Adrenal gland (tissue), 12 donors: ENCODE measurements around the gene TBC1D22A. TPM values are rescaled to one million over a fixed set of nuclear protein-coding genes. Genes with fewer than 3 reads are reported as not detected.

ENCODE experiments used
- DNase-seq, 7 donors: peaks; one replicate each; pipeline ENCODE4 v3.0.0-alpha.2; 2019 to 2020
- H3K27ac ChIP-seq, 5 donors: fragments of 200-600 bp; sonication (generic) in 4 of 5; 1 replicate in 3 of 5; 2 replicates in 2 of 5; pipeline versions ENCODE4 v1.5.1 to v1.8.0; 2016 to 2020; ENCODE audit warnings: mild to moderate bottlenecking in 1 of 5
- H3K27me3 ChIP-seq: fragments of 200-600 bp; 2 replicates; pipeline ENCODE4 v1.8.0; 2021
- H3K36me3 ChIP-seq, 2 donors: fragments of 200-600 bp; replicated peaks in 1 of 2; 1 replicate in 1 of 2; 2 replicates in 1 of 2; pipeline versions ENCODE4 v1.5.1 to v1.8.0; 2018 to 2022
- H3K4me1 ChIP-seq, 2 donors: fragments of 200-600 bp; replicated peaks in 1 of 2; 1 replicate in 1 of 2; 2 replicates in 1 of 2; pipeline versions ENCODE4 v1.5.1 to v1.8.0; 2018 to 2021
- H3K4me3 ChIP-seq, 4 donors: fragments of 200-600 bp; sonication (generic) in 3 of 4; one replicate each; pipeline ENCODE4 v1.5.1; 2016 to 2018
- H3K9me3 ChIP-seq, 3 donors: fragments of 200-600 bp; sonication (generic) in 1 of 3; replicated peaks in 1 of 3; 1 replicate in 2 of 3; 2 replicates in 1 of 3; pipeline versions ENCODE4 v1.5.1 to v1.8.0; 2016 to 2021
- CTCF ChIP-seq, 6 experiments: fragments of 450-650 bp in 4 of 6; fragments of 200-600 bp in 2 of 6; sonication (generic) in 1 of 6; IDR thresholded peaks; 1 replicate in 5 of 6; 2 replicates in 1 of 6; pipeline versions ENCODE4 v1.5.1 to v1.8.0; 2016 to 2021; ENCODE audit warnings: antibody characterized with exemption in 6 of 6, mild to moderate bottlenecking in 2 of 6, moderate library complexity in 1 of 6
- POLR2A ChIP-seq, 2 donors: fragments of 450-650 bp; IDR thresholded peaks; one replicate each; pipeline ENCODE4 v1.6.1; 2017; ENCODE audit warnings: antibody characterized with exemption in 2 of 2, mild to moderate bottlenecking in 2 of 2, moderate library complexity in 1 of 2
- WGBS, 4 donors: extraction: QIAGEN DNeasy Blood & Tissue Kit in 2 of 4; methylation state at CpG; one replicate each; pipeline versions ENCODE4 v1.1.5 to v1.1.7; 2013 to 2017; 5-methylcytosine and 5-hydroxymethylcytosine counted together
- intact Hi-C, 2 donors: fragments of 100-400 bp; cut with DNase I; formaldehyde crosslinking; loops; one replicate each; pipeline versions ENCODE4 v1.14.1 to v1.15.0; 2022 to 2023
- polyA plus RNA-seq, 3 donors: library from polyadenylated mRNA; stranded (reverse); fragments of 200-250 nt in 2 of 3; fragments of 350-450 nt in 1 of 3; fragmentation: Illumina TruSeq in 1 of 3; extraction: RNeasy Lipid Tissue Mini Kit (QIAGEN cat#74804) in 1 of 3; gene quantifications; one replicate each; pipeline ENCODE4 v1.2.3, GENCODE V29; 2013 to 2014
- total RNA-seq, 9 donors: library from RNA; depleted of rRNA in 4 of 9; stranded (reverse); fragments of >200 nt in 4 of 9; fragments of 120-200 nt in 1 of 9; fragmentation: NEBNext Ultra II Directional in 1 of 9; extraction: Animal tissue kit (Norgen Biotek cat#: 25700) in 1 of 9; gene quantifications; one replicate each; pipeline versions ENCODE4 v1.1.0 to v1.2.4, GENCODE V29; 2013 to 2023
- donor health status: healthy with polysubstance abuse.
- donor health status: Bipolar disorder and iron deficiency.
- donor health status: DM: yes; HTN: yes; CAD: no.
- donor health status: DM: no; HTN: no; CAD: no.
- donor health status: DM: no; HTN: no; CAD: no.
- donor health status: DM: yes; HTN: yes; CAD: no.

The TBC1D22A gene
- total and polyA plus RNA-seq, 12 donors = 11.5 to 44.2 (median 28.1) TPM

GRCh38 chr22:46929710-46930204, 167.3 kb downstream of the TBC1D22A start:
- intact Hi-C loops = no loop called here
- no peaks in the 10 kb centered on the region for H3K4me1 ChIP-seq
- no peaks in the 10 kb centered on the region for H3K9me3 ChIP-seq
- H3K36me3 ChIP-seq = no peaks in the 10 kb centered on the region
- no peak overlapping the region for H3K4me3 ChIP-seq
- H3K27ac ChIP-seq = no peak overlapping the region
- DNase-seq = peak in 1 of 7 donors; percentile 38
- H3K27me3 ChIP-seq = no peaks in the 10 kb centered on the region
- TF ChIP-seq CTCF (IDR thresholded peaks at IDR 0.05) = no peak
- no peak for TF ChIP-seq POLR2A (IDR thresholded peaks at IDR 0.05)
- WGBS, 4 donors = 81 to 91% (median 89%) methylated on average over 9 of the region's 9 CpGs

GRCh38 chr22:46931414-46931813, 169.0 kb downstream of the TBC1D22A start:
- Histone ChIP-seq H3K4me1 (no peaks in the 10 kb centered on the region), H3K4me3 (no peak overlapping the region), H3K9me3 (no peaks in the 10 kb centered on the region), H3K27ac (no peak overlapping the region), H3K36me3 (no peaks in the 10 kb centered on the region), H3K27me3 (no peaks in the 10 kb centered on the region)
- WGBS, 4 donors = 93 to 96% (median 94%) methylated on average over 5 of the region's 5 CpGs
- peak in 1 of 7 donors; percentile 30 for DNase-seq
- intact Hi-C loops = no loop called here
- TF ChIP-seq CTCF (IDR thresholded peaks at IDR 0.05) (no peak), POLR2A (IDR thresholded peaks at IDR 0.05) (no peak)

- Histone ChIP-seq H3K4me1 (no peaks in the 10 kb centered on the region), H3K36me3 (no peaks in the 10 kb centered on the region), H3K4me3 (no peak overlapping the region), H3K9me3 (no peaks in the 10 kb centered on the region), H3K27ac (no peak overlapping the region), H3K27me3 (no peaks in the 10 kb centered on the region)
- no peak for TF ChIP-seq CTCF (IDR thresholded peaks at IDR 0.05)
- TF ChIP-seq POLR2A (IDR thresholded peaks at IDR 0.05) = no peak
- 96 to 99% (median 97%) methylated on average over 10 of the region's 10 CpGs for WGBS, 4 donors
- DNase-seq = peak in 1 of 7 donors; percentile 39
- intact Hi-C loops = no loop called here
Observed at GRCh38 chr22:46931881-46932280, 169.4 kb downstream of the TBC1D22A start.

- H3K9me3 ChIP-seq = no peaks in the 10 kb centered on the region
- no peaks in the 10 kb centered on the region for H3K36me3 ChIP-seq
- H3K27ac ChIP-seq = no peak overlapping the region
- TF ChIP-seq POLR2A (IDR thresholded peaks at IDR 0.05) (no peak), CTCF (IDR thresholded peaks at IDR 0.05) (no peak)
- DNase-seq = peak in 1 of 7 donors; percentile 67
- no peaks in the 10 kb centered on the region for H3K27me3 ChIP-seq
- 83 to 94% (median 85%) methylated on average over 11 of the region's 11 CpGs for WGBS, 4 donors
- intact Hi-C loops = no loop called here
- no peak overlapping the region for H3K4me3 ChIP-seq
- no peaks in the 10 kb centered on the region for H3K4me1 ChIP-seq
Observed at GRCh38 chr22:46933040-46933930, 170.8 kb downstream of the TBC1D22A start.
